ENCODE data around the gene RBM4.

DNA sequence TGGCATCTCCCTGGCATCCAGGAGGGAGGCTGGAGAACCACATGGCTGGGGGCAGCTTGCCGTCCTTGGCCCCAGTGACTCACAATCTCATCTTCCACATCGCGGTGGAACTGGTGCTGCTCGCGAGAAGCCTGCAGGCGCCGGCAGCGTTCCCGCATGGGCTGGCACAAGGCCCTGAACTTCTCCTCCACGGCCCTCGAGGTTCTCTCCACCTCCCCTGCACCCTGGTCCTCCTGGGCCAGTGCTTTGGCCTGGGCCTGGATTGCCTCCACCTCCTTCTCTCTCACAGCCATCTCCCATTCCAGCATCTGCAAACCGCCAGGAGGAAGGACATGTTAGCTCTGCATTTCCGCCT lies 55.5 kb downstream of the RBM4 start:
- TF ChIP-seq CTCF (IDR thresholded peaks at IDR 0.05) (no peak), POLR2A (IDR thresholded peaks at IDR 0.05) (no peak), POLR2AphosphoS5 (IDR thresholded peaks at IDR 0.05) (no peak)

All from gastroesophageal sphincter (tissue), 3 donors.